Muscle layer of duodenum (tissue), 2 donors: ENCODE measurements around the gene DYNC1H1.
A peak's percentile ranks its signal among the peaks of the same experiment; 100 is the strongest.

Experiments
- H3K27ac ChIP-seq: one replicate; pipeline ENCODE4 v1.7.0; 2013; ENCODE audit warnings: mild to moderate bottlenecking, low read length
- H3K27me3 ChIP-seq: one replicate; pipeline ENCODE4 v1.7.0; 2013; ENCODE audit warnings: low read depth, mild to moderate bottlenecking, control low read depth, low read length
- H3K36me3 ChIP-seq, 2 donors: one replicate each; pipeline ENCODE4 v1.7.0; 2013; ENCODE audit warnings: low read length in 2 of 2, control low read depth in 1 of 2, mild to moderate bottlenecking in 1 of 2; ENCODE audit not compliant: insufficient read depth in 2 of 2, control insufficient read depth in 1 of 2
- H3K4me1 ChIP-seq, 2 donors: one replicate each; pipeline ENCODE4 v1.7.0; 2013; ENCODE audit warnings: low read length in 2 of 2, mild to moderate bottlenecking in 2 of 2, control low read depth in 1 of 2, moderate library complexity in 1 of 2; ENCODE audit not compliant: insufficient read depth in 2 of 2, control insufficient read depth in 1 of 2
- H3K4me3 ChIP-seq, 2 donors: one replicate each; pipeline ENCODE4 v1.7.0; 2013; ENCODE audit warnings: low read length in 2 of 2, low read depth in 1 of 2, mild to moderate bottlenecking in 1 of 2
- H3K9me3 ChIP-seq, 2 donors: one replicate each; pipeline ENCODE4 v1.7.0; 2013; ENCODE audit warnings: low read length in 2 of 2, control low read depth in 1 of 2, mild to moderate bottlenecking in 1 of 2; ENCODE audit not compliant: control insufficient read depth in 1 of 2
- donor health status: healthy.

Gene DYNC1H1

DNA sequence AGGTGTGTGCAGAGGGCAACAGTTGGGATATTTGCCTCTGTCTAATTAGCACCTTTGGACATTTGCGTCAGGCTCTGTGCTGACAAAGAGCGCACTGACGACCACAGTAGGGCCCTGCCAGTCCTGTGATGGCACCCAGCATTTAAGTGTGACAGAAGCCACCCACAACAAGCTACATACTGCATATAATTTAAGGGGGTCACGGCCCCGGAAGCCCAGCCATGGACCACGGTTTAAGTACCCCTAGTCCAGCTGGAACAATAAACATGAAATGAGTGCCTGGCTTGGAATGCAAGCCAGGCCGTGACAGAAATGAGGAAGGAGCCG is 16.8 kb upstream of the DYNC1H1 start:
- Histone ChIP-seq H3K27ac (peak overlapping the region; percentile 99), H3K4me1 (peaks cover 3 to 16% of the 10 kb centered on the region in 2 donors), H3K27me3 (no peaks in the 10 kb centered on the region), H3K4me3 (peak overlapping the region; percentile 91), H3K36me3 (peaks cover 0 to 6% of the 10 kb centered on the region in 2 donors), H3K9me3 (no peaks in the 10 kb centered on the region)

DNA sequence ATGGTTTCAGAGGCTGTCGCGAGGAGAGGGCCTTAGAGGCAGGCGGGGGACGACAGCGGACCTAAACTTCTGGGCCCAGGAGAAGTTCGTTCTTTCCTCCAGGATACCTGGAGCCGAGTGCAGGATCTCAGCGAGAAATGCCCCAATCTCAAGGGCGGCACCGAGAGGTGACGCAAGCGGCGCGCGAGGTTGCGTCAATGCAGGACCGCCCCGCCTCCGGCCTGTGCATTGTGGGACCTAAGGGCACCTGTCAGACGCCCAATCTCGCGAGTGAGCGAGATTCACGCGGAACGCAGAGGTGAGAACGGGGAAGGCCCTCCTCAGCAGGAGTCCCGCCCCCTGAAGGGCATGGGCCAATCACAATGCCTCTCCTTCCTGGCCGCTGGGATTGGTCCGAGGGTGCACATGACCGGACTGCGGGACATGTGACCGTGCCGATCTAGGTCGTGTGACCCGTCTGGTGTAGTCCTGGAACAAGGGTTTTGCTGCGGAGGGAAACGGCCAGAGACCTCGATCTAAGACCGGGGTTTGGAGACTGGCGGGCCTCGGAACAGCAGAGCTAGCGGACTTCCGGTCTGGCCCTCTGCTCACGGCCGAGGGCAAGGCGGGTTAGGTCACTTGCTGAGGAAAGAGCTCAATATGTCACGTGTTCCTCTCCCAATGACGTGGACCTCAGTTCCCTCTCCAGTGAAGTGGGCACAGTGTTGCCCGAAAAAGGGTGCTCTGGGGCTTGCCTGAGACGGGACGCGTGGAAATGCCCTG is 16.3 kb upstream of the DYNC1H1 start:
- Histone ChIP-seq H3K36me3 (peaks cover 0 to 6% of the 10 kb centered on the region in 2 donors), H3K9me3 (no peaks in the 10 kb centered on the region), H3K27me3 (no peaks in the 10 kb centered on the region), H3K4me3 (peak overlapping the region; percentile 91), H3K4me1 (peaks cover 3 to 16% of the 10 kb centered on the region in 2 donors), H3K27ac (peak overlapping the region; percentile 99)

DNA sequence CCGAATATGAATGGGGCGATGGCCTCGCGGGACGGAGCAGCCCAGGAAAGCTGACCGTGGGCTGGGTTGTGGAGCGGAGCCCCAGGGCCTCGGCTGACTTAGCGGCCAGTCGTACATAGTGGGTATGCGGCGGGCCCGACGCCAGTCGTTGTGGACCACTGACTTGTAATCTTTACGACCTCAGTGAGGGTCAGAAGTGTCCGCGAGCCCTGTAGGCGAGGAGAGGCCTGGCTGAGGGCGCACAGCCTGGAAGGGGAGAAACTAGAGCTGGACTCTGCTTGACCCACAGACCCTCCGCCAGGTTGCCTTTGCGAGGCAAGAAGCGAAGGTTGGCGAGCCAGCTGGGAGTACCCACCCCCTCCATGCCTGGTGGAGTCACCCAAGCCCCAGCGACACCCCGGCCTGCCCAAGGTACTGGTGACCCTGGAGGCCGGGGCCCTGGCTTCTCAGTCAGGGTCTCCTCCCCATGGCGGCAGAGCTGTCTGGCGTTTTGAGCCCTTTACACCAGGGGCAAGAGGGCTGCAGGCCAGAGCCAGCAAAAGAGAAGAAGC is 15.6 kb upstream of the DYNC1H1 start:
- Histone ChIP-seq H3K9me3 (no peaks in the 10 kb centered on the region), H3K4me1 (peaks cover 3 to 16% of the 10 kb centered on the region in 2 donors), H3K27me3 (no peaks in the 10 kb centered on the region), H3K4me3 (peak overlapping the region; percentile 91), H3K36me3 (peaks cover 0 to 6% of the 10 kb centered on the region in 2 donors), H3K27ac (peak overlapping the region; percentile 99)

DNA sequence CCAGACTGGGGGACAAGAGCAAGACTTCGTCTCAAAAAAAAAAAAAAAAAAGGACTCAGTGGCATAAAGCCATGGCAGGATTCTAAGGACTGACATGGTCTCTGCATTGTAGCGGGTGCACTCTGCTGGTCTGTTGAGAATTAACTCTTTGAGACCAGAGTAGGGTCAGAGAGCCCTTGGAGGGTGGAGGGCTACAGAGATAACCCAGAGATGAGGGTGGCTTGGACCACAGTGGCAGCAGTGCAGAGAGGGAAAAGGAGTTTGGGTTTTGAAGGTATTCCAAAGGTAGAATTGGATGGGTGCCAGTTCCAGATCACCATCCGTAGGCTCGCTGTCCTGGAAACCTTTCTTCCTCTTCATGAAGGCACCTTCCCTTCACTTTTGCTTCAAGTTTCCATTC is 14.3 kb upstream of the DYNC1H1 start:
- no peak overlapping the region for H3K4me3 ChIP-seq
- no peak overlapping the region for H3K27ac ChIP-seq
- H3K4me1 ChIP-seq, result peaks cover 3 to 16% of the 10 kb centered on the region in 2 donors

DNA sequence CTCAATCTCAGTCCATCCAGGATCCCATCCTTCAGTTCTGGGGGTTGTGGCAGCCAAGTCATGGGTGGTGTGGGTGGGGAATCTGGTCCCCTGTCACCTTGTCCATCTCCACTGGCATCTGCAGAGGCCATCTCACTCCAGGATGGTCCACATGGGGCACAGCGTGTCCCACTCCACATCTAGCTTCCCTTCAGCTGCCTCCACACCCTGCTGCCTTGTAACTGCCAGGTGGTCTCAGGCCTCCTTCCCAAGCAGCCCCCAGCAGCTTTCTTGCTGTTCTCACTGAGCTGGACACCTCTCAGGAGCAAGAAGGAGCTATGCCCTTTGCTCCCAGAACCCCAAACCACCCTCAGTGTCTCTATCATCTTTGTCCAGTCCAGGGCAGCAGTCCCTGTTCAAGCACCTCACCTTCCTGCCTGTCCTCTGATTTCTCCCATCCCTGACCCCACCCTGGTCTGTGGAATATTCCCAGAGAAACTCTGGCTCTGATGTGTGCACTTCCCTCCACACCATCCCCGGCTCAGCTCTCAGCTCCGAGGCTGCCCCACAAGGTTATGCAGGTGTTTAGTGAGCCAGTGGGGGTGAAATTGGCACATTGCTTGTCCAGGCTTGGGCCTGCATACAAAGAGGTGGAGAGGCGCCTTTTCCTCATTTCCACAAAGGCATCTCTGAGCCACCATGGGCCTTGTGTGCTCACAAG is 13.7 kb upstream of the DYNC1H1 start:
- no peak overlapping the region for H3K27ac ChIP-seq
- no peaks in the 10 kb centered on the region for H3K27me3 ChIP-seq

More for the DNA sequence above, 14.3 kb upstream of the DYNC1H1 start:
- peaks cover 0 to 6% of the 10 kb centered on the region in 2 donors for H3K36me3 ChIP-seq
- H3K27me3 ChIP-seq, result no peaks in the 10 kb centered on the region
- H3K9me3 ChIP-seq, result no peaks in the 10 kb centered on the region

DNA sequence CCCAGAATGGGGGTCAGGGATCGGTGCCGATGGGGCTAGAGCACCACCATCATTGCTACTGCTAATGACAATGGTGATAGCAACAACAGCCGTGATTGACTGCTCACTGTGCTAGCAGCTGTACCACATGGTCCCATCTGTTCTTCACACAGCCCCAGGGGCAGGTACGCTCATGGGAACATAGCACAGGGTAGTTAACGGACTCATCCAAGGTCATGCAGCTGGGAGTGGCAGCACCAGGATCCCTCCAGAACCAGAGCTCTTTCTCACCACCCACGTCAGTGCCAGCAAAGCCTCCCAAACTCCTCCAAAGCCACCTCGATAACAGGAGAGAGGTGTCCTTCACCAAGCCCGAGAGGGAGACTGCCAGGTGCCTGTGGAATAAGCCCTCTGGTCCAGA is 11.2 kb upstream of the DYNC1H1 start:
- H3K27ac ChIP-seq, result no peak overlapping the region
- peaks cover 0 to 5% of the 10 kb centered on the region in 2 donors for H3K36me3 ChIP-seq
- no peak overlapping the region for H3K4me3 ChIP-seq
- H3K4me1 ChIP-seq, result peaks cover 3 to 16% of the 10 kb centered on the region in 2 donors
- no peaks in the 10 kb centered on the region for H3K9me3 ChIP-seq
- no peaks in the 10 kb centered on the region for H3K27me3 ChIP-seq

More for the DNA sequence above, 13.7 kb upstream of the DYNC1H1 start:
- Histone ChIP-seq H3K9me3 (no peaks in the 10 kb centered on the region), H3K4me1 (peaks cover 3 to 16% of the 10 kb centered on the region in 2 donors), H3K36me3 (peaks cover 0 to 6% of the 10 kb centered on the region in 2 donors), H3K4me3 (no peak overlapping the region)

DNA sequence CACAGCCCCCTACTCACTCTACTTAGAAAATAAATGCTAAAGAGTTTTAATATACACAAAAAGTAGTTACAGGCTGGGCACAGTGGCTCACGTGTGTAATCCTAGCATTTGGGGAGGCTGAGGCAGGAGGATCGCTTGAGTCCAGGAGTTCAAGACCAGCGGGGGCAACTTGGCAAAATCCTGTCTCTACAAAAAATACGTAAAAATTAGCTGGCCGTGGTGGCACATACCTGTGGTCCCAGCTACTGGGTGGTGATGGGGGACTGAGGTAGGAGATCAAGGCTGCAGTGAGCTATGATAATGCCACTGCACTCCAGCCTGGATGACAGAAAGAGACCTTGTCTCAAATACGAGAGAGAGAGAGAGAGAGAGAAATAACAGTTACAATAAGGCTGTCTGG is 9.9 kb upstream of the DYNC1H1 start:
- H3K36me3 ChIP-seq, result no peaks in the 10 kb centered on the region
- H3K27ac ChIP-seq, result no peak overlapping the region
- no peaks in the 10 kb centered on the region for H3K9me3 ChIP-seq
- H3K4me3 ChIP-seq, result no peak overlapping the region
- no peaks in the 10 kb centered on the region for H3K27me3 ChIP-seq
- H3K4me1 ChIP-seq, result peaks cover 0 to 7% of the 10 kb centered on the region in 2 donors

DNA sequence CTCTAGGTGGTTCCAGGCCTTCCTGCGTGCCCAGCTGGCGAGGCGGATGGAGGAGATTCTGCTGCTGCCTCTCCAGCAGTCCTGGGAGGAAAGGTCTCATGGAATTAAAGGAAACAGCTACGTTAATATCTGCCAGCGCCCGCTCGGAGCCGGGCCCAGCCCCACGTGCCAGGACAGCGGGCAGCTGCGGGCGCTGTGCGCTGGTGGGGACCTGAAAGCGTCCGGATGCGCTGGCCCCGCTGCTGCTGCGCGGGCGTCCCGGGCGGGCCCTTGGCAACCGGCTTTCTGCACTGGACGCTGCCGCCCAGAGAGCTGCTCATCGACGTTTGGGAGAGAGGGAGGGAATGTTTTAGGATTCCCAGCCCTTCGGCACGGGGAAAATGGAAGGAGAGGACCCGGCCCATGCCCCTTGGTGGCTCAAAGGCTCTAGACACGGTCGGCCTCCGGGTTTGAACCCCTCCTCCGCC is 8.6 kb upstream of the DYNC1H1 start:
- Histone ChIP-seq H3K9me3 (no peaks in the 10 kb centered on the region), H3K4me3 (no peak overlapping the region), H3K27me3 (no peaks in the 10 kb centered on the region), H3K36me3 (no peaks in the 10 kb centered on the region), H3K27ac (no peak overlapping the region), H3K4me1 (no peaks in the 10 kb centered on the region)

DNA sequence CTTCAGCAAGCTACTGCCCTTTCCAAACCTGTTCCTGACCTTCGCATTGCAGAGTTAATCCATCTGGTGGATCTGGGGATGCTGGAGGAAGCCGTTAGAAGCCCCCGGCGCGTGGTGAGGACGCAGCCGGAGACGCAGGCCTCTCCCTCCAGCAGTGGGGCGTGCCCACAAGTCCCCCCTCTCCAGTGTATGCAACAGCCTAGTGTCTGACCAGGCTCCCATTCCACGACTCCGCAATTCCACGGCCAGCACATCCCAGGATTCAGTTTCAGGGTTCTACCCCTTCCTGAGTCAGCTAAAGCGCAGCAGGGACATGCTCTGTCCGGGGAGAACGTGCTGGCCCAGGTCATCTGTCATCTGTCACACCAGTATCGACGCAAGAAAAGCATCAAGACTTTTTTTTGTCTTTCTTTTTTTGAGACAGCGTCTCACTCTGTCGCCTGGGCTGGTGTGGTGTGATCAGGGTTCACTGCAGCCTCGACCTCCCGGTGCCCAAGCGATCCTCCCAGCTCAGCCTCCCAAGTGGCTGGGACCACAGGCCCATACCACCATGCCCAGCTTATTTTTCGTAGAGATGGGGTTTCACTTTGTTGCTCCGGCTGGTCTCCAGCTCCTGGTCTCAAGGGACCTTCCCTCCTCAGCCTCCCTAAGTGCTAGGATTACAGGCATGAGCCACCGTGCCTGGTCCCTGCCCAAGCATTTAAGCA is 8.0 kb upstream of the DYNC1H1 start:
- Histone ChIP-seq H3K9me3 (no peaks in the 10 kb centered on the region), H3K27me3 (no peaks in the 10 kb centered on the region), H3K4me1 (peaks cover 0 to 3% of the 10 kb centered on the region in 2 donors), H3K36me3 (no peaks in the 10 kb centered on the region), H3K4me3 (no peak overlapping the region), H3K27ac (no peak overlapping the region)

DNA sequence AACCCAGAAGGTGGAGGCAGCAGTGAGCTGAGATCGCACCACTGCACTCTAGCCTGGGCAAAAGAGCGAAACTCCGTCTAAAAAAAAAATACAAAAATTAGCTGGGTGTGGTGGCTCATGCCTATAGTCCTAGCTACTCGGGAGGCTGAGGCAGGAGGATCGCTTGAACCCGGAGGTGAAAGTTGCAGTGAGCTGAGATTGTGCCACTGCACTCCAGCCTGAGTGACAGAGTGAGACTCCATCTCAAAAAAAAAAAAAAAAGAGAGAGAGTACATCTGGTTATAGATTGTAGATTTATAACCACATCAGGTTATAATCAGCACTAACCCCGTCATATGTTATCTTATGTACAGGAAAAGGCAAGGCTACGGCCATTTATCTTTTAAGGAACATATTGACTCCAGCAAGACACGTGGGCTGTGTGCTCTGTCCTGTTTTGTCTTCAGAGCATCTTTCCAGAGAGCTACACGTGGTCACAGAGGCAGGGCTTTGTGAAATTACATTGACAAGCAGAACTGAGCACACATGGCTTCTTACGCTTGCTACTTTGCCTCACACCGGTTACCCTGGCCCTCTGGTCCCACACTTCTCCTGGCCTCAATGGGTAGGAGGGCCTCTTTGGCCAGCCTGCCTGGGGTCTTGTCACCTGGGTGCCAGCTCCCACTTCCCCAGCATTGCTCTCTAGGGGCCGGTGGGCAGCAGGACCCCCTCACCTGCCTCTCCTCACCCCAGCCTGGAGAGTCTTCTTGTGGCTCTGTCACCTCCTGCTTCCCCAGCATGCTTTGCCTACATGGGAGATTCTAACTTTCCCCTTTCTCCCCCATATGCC is 6.8 kb upstream of the DYNC1H1 start:
- Histone ChIP-seq H3K36me3 (no peaks in the 10 kb centered on the region), H3K9me3 (no peaks in the 10 kb centered on the region), H3K27ac (no peak overlapping the region), H3K4me1 (peaks cover 0 to 14% of the 10 kb centered on the region in 2 donors), H3K27me3 (no peaks in the 10 kb centered on the region), H3K4me3 (no peak overlapping the region)
